ENCODE measurements around the gene EPS8. TPM values are rescaled to one million over a fixed set of nuclear protein-coding genes. Genes with fewer than 3 reads are reported as not detected.

The EPS8 gene
- polyA plus RNA-seq, 6 donors from 2014 or later, result 0.49 to 1.3 (median 0.90) TPM

GRCh38 chr12:15644700-15645099, 144.5 kb downstream of the EPS8 start:
- Mint-ChIP-seq H3K27ac (no peak overlapping the region), H3K4me3 (no peak overlapping the region), H3K9me3 (no peaks in the 10 kb centered on the region), H3K4me1 (no peaks in the 10 kb centered on the region), H3K36me3 (no peaks in the 10 kb centered on the region), H3K27me3 (peaks cover 0 to 6% (median 0%) of the 10 kb centered on the region in 3 donors)
- ATAC-seq (ENCODE audit: low read depth in 2 of 2) (no peak), DNase-seq (no peak)

- Mint-ChIP-seq H3K27me3 (peaks cover 0 to 14% (median 6%) of the 10 kb centered on the region in 3 donors), H3K36me3 (no peaks in the 10 kb centered on the region), H3K27ac (no peak overlapping the region), H3K4me1 (no peaks in the 10 kb centered on the region), H3K9me3 (no peaks in the 10 kb centered on the region), H3K4me3 (no peak overlapping the region)
- DNase-seq (no peak), ATAC-seq (ENCODE audit: low read depth in 2 of 2) (no peak)
These were observed 151.0 kb downstream of the EPS8 start for GRCh38 chr12:15638231-15638630.

- Mint-ChIP-seq H3K4me1 (no peaks in the 10 kb centered on the region), H3K27ac (no peak overlapping the region), H3K27me3 (peaks cover 0 to 14% (median 6%) of the 10 kb centered on the region in 3 donors), H3K4me3 (no peak overlapping the region), H3K9me3 (no peaks in the 10 kb centered on the region), H3K36me3 (no peaks in the 10 kb centered on the region)
- ATAC-seq (ENCODE audit: low read depth in 2 of 2), result no peak
- DNase-seq, result no peak
These were observed 152.9 kb downstream of the EPS8 start for GRCh38 chr12:15636060-15636890.

- ATAC-seq (ENCODE audit: low read depth in 2 of 2) (no peak), DNase-seq (no peak)
- peaks cover 0 to 8% (median 6%) of the 10 kb centered on the region in 3 donors for H3K27me3 Mint-ChIP-seq
- H3K4me1 Mint-ChIP-seq, result no peaks in the 10 kb centered on the region
- no peaks in the 10 kb centered on the region for H3K9me3 Mint-ChIP-seq
- H3K27ac Mint-ChIP-seq, result no peak overlapping the region
- no peaks in the 10 kb centered on the region for H3K36me3 Mint-ChIP-seq
- H3K4me3 Mint-ChIP-seq, result no peak overlapping the region
These were observed 155.0 kb downstream of the EPS8 start for GRCh38 chr12:15634010-15634683.

DNA sequence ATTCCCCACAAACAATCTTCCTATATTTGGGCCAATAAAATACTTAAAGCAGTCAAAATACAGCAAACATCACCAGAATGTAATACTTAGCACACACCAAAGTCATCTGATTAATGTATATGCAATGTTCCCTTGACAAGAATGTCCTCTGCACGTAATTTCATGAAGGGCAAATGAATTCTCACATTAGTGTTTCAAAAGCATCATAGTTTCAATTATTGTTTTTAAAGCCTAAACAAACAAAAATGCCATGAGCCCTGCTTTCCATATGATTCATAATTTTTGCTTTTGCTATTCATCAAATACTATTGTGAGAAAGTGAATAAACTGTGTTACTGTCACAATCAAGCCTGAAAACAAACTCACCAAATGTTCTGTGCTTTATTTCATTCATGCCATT, 156.0 kb downstream of the EPS8 start:
- ATAC-seq (ENCODE audit: low read depth in 2 of 2) (no peak), DNase-seq (no peak)
- H3K27ac Mint-ChIP-seq, result no peak overlapping the region
- H3K36me3 Mint-ChIP-seq, result no peaks in the 10 kb centered on the region
- H3K27me3 Mint-ChIP-seq, result peaks cover 0 to 8% (median 6%) of the 10 kb centered on the region in 3 donors
- no peaks in the 10 kb centered on the region for H3K9me3 Mint-ChIP-seq
- no peak overlapping the region for H3K4me3 Mint-ChIP-seq
- H3K4me1 Mint-ChIP-seq, result no peaks in the 10 kb centered on the region

DNA sequence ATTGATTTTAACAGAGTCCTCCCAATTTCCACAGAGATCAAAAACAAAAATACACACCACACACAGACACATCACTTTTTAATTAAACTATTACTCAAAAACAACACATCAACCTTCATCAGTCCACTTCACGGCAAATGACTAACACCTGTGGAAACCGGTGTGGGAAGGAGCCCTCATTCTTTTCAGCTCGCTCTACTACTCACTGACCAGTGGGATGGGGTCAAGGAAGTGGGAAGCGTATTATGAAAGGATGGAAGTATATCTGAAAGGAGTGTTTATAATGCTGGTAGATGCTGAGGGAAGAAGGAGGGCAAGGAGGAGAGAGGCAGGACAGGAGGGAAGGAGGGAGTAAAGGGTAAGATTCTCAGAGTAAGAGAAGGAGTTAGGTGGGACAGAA, 156.5 kb downstream of the EPS8 start:
- ATAC-seq (ENCODE audit: low read depth in 2 of 2), result no peak
- Mint-ChIP-seq H3K9me3 (no peaks in the 10 kb centered on the region), H3K4me3 (no peak overlapping the region)

GRCh38 chr12:15631007-15631715, 158.0 kb downstream of the EPS8 start:
- ATAC-seq (ENCODE audit: low read depth in 2 of 2) (no peak), DNase-seq (no peak)
- Mint-ChIP-seq H3K36me3 (no peaks in the 10 kb centered on the region), H3K9me3 (no peaks in the 10 kb centered on the region), H3K27me3 (peaks cover 0 to 8% (median 6%) of the 10 kb centered on the region in 3 donors), H3K4me3 (no peak overlapping the region), H3K4me1 (no peaks in the 10 kb centered on the region), H3K27ac (no peak overlapping the region)

More for the DNA sequence above, 156.5 kb downstream of the EPS8 start:
- Mint-ChIP-seq H3K27me3 (peaks cover 0 to 8% (median 6%) of the 10 kb centered on the region in 3 donors), H3K36me3 (no peaks in the 10 kb centered on the region), H3K27ac (peak overlapping the region in 1 of 6 donors; percentile 59), H3K4me1 (no peaks in the 10 kb centered on the region)
- DNase-seq, result no peak

DNA sequence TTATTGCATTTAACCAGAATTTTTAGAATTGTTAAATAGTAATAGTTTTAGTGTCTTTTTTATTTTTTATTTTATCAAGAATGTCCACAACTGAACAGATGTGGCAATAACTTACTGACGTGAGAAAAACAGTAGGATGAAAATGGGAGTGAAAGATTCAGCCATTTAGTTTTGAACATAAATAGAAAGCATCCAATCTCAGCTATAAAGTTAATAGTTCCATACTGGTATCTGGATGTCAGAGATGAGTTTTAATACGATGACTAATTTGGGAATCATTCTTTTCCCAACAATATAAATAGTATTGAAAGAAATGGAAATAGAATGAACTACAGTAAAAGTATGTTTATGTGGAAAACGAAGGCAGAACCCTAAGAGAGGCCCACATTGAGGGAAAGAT, 159.4 kb downstream of the EPS8 start:
- Mint-ChIP-seq H3K9me3 (no peaks in the 10 kb centered on the region), H3K4me3 (no peak overlapping the region), H3K27me3 (peaks cover 0 to 8% (median 6%) of the 10 kb centered on the region in 3 donors), H3K27ac (peak overlapping the region in 1 of 6 donors; percentile 24), H3K36me3 (no peaks in the 10 kb centered on the region), H3K4me1 (no peaks in the 10 kb centered on the region)
- DNase-seq (no peak), ATAC-seq (ENCODE audit: low read depth in 2 of 2) (no peak)

- no peak for ATAC-seq (ENCODE audit: low read depth in 2 of 2)
- H3K36me3 Mint-ChIP-seq, result no peaks in the 10 kb centered on the region
- no peaks in the 10 kb centered on the region for H3K9me3 Mint-ChIP-seq
- H3K4me1 Mint-ChIP-seq, result no peaks in the 10 kb centered on the region
- no peak overlapping the region for H3K27ac Mint-ChIP-seq
- no peak overlapping the region for H3K4me3 Mint-ChIP-seq
- no peak for DNase-seq
- H3K27me3 Mint-ChIP-seq, result peaks cover 0 to 10% (median 7%) of the 10 kb centered on the region in 3 donors
These were observed 160.1 kb downstream of the EPS8 start for GRCh38 chr12:15629108-15629507.

DNA sequence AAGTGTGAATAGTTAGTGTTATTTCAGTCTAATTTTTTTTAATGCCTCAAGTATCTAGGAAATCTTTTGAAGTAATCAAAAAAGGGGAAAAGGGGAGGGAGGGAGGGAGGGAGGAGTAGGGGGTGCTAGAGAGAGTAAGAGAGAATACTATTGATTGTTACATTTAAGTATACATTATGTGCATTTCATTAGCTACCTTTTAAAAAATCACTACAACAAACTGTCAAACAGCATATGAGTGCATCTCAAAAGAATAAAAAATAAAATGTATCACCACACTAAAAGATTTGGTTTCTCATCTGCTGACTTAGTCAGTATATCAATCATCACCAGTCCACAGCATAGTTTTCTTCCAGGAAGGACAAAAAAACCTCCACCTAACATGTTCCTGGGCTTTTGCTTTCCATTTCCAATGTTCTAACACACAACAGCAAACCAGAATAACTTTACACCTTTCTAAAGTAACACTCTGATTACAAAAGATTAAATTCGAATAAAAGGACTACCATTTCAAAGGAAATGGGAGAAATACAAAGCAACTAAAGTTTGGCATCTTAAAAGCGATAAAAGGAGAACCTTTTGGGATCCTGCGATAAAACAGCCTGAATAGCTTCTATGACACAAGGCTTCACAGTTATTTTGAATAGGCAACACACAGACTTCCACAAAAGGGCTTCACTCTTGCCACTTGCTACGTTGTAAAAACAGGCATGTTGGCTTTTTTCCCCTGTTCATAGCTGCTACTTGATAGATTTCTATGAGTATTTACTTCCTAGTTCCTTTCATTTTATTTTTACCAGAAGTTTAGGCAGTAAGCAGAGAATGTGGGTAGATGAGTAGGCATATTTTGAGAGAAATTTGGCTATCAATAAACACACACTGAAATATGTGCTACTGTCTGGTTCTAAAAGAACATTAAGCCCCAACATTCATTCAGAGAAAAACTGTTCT, 160.9 kb downstream of the EPS8 start:
- no peak for ATAC-seq (ENCODE audit: low read depth in 2 of 2)
- H3K9me3 Mint-ChIP-seq, result no peaks in the 10 kb centered on the region
- H3K27ac Mint-ChIP-seq, result peak overlapping the region in 1 of 6 donors; percentile 16
- no peak for DNase-seq
- H3K27me3 Mint-ChIP-seq, result peaks cover 0 to 4% (median 0%) of the 10 kb centered on the region in 3 donors
- no peaks in the 10 kb centered on the region for H3K36me3 Mint-ChIP-seq
- no peak overlapping the region for H3K4me3 Mint-ChIP-seq
- H3K4me1 Mint-ChIP-seq, result no peaks in the 10 kb centered on the region

DNA sequence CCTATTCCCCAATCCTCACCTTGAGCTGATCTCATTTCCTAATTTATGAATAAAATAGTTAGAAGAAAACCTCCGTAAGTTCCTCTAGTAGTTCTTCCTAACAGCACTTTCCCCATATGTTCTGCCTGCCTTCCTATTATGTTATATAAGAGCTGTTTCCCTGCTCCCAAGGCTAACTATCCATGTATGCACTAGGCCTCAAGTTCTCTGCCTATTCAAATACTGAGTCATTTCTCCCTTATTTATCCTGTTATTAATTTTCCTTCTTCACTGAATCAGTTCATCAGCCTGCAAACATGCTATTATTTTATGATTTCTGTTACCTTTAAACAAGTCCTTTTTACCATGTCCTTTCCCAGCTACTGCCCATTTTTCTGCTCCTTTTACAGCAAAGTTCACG, 164.1 kb downstream of the EPS8 start:
- H3K27ac Mint-ChIP-seq, result peak overlapping the region in 1 of 6 donors; percentile 7
- no peak for DNase-seq
- no peak for ATAC-seq (ENCODE audit: low read depth in 2 of 2)

GRCh38 chr12:15620741-15621539, 168.2 kb downstream of the EPS8 start:
- H3K4me3 Mint-ChIP-seq, result no peak overlapping the region
- H3K4me1 Mint-ChIP-seq, result no peaks in the 10 kb centered on the region
- no peak overlapping the region for H3K27ac Mint-ChIP-seq
- no peak for ATAC-seq (ENCODE audit: low read depth in 2 of 2)
- peaks cover 0 to 14% (median 6%) of the 10 kb centered on the region in 7 donors for H3K9me3 Mint-ChIP-seq
- no peaks in the 10 kb centered on the region for H3K36me3 Mint-ChIP-seq
- H3K27me3 Mint-ChIP-seq, result peaks cover 0 to 29% (median 17%) of the 10 kb centered on the region in 3 donors
- DNase-seq, result no peak

More for the DNA sequence above, 164.1 kb downstream of the EPS8 start:
- Mint-ChIP-seq H3K36me3 (no peaks in the 10 kb centered on the region), H3K9me3 (no peaks in the 10 kb centered on the region), H3K27me3 (peaks cover 0 to 8% (median 0%) of the 10 kb centered on the region in 3 donors), H3K4me3 (no peak overlapping the region), H3K4me1 (no peaks in the 10 kb centered on the region)

All from naive B cell (primary cell).